Measurements from ENCODE around the gene BSPRY. TPM values are rescaled to one million over a fixed set of nuclear protein-coding genes. Genes with fewer than 3 reads are reported as not detected.

Gene BSPRY
- total and polyA plus RNA-seq, 2 experiments from 2014 or later = 4.8 to 6.6 TPM

- TF ChIP-seq ETS1 (IDR thresholded peaks at IDR 0.05) = no peak
- TF ChIP-seq ZNF462 (CRISPR knock-in tag; IDR thresholded peaks at IDR 0.05) = no peak
- no peak for TF ChIP-seq POLR2AphosphoS5 (IDR thresholded peaks at IDR 0.05; ENCODE audit: low read depth)
- no peak for TF ChIP-seq CTCF (conservative IDR thresholded peaks at IDR 0.05; ENCODE audit: low read depth in 2 of 2)
- TF ChIP-seq JUNB (IDR thresholded peaks at IDR 0.05; ENCODE audit: unreplicated experiment) = no peak
- no peak for TF ChIP-seq CREB1 (CRISPR knock-in tag; IDR thresholded peaks at IDR 0.05; ENCODE audit: low read depth)
- no peak for TF ChIP-seq ZNF331 (CRISPR knock-in tag; IDR thresholded peaks at IDR 0.05; ENCODE audit: low read depth)
- TF ChIP-seq EZH2phosphoT487 (IDR thresholded peaks at IDR 0.05; ENCODE audit: unreplicated experiment) = no peak
- no peak for TF ChIP-seq STAT1 (IDR thresholded peaks at IDR 0.05; ENCODE audit: unreplicated experiment)
- TF ChIP-seq ZNF114 (CRISPR knock-in tag; IDR thresholded peaks at IDR 0.05) = no peak
- TF ChIP-seq NANOG (IDR thresholded peaks at IDR 0.05; ENCODE audit: borderline replicate concordance) = no peak
- TF ChIP-seq EZH2 (IDR thresholded peaks at IDR 0.05; ENCODE audit: low read depth, unreplicated experiment) = no peak
- no peak for TF ChIP-seq REST (IDR thresholded peaks at IDR 0.05; ENCODE audit: unreplicated experiment)
- H2AFZ ChIP-seq = no peak overlapping the region
- no peaks in the 10 kb centered on the region for H3F3A ChIP-seq (replicated peaks; ENCODE audit: low read depth)
- no peak overlapping the region for H3K27ac ChIP-seq (ENCODE audit: low read depth)
- no peaks in the 10 kb centered on the region for H3K27me3 ChIP-seq (ENCODE audit: insufficient read depth)
- ATAC-seq (no peak), DNase-seq (ENCODE audit: low spot score) (no peak)
- no peak overlapping the region for H3K27ac Mint-ChIP-seq
- H3K4me1 Mint-ChIP-seq = peaks cover 4% of the 10 kb centered on the region; the same call in 2 of the 3 replicates
- no peaks in the 10 kb centered on the region for H3K79me2 ChIP-seq (replicated peaks; ENCODE audit: insufficient read depth)
- no peaks in the 10 kb centered on the region for H3K36me3 ChIP-seq (ENCODE audit: insufficient read depth)
- no peaks in the 10 kb centered on the region for H4K20me1 ChIP-seq (replicated peaks; ENCODE audit: insufficient read depth)
- no peak overlapping the region for H3K4me3 ChIP-seq
- H3K4me1 ChIP-seq (ENCODE audit: insufficient read depth) = no peaks in the 10 kb centered on the region
- no peaks in the 10 kb centered on the region for H3K27me3 Mint-ChIP-seq (ENCODE audit: insufficient read depth, low read depth, poor library complexity)
- no peaks in the 10 kb centered on the region for H3K9me2 ChIP-seq (ENCODE audit: insufficient read depth)
- H3K4me3 Mint-ChIP-seq = no peak overlapping the region
- no peaks in the 10 kb centered on the region; the same call in 2 of the 3 replicates for H3K36me3 Mint-ChIP-seq (ENCODE audit: low read depth)
- no peaks in the 10 kb centered on the region for H3K9me3 Mint-ChIP-seq
- H3K4me2 ChIP-seq = no peak overlapping the region
Observed at GRCh38 chr9:113368982-113369854, 19.9 kb downstream of the BSPRY start.
